K562 (cell line): ENCODE data around the gene ALDOC. TPM values are rescaled to one million over a fixed set of nuclear protein-coding genes. Genes with fewer than 3 reads are reported as not detected.

Experiments used
- ARID4B ChIP-seq: sonication (generic); formaldehyde crosslinking; IDR thresholded peaks from 2 replicates; pipeline ENCODE4 v1.8.0; 2022; ENCODE audit warnings: mild to moderate bottlenecking, missing genetic modification reagents
- CBX1 ChIP-seq: sonication (generic); IDR thresholded peaks from 2 replicates; pipeline ENCODE4 v1.6.1; 2016; ENCODE audit warnings: antibody characterized with exemption, low read depth, mild to moderate bottlenecking
- DMBX1 ChIP-seq: fragments of 250-450 bp; sonication (Bioruptor Pico); IDR thresholded peaks from 2 replicates; pipeline ENCODE4 v1.8.0; 2022; ENCODE audit warnings: inconsistent platforms, mild to moderate bottlenecking, moderate library complexity, borderline replicate concordance
- FOXJ3 ChIP-seq: sonication (generic); formaldehyde crosslinking; IDR thresholded peaks from 2 replicates; pipeline ENCODE4 v1.4.0; 2020; ENCODE audit warnings: mild to moderate bottlenecking, missing genetic modification reagents
- HMGXB4 ChIP-seq: sonication (generic); formaldehyde crosslinking; IDR thresholded peaks from 2 replicates; pipeline ENCODE4 v1.8.1; 2023; ENCODE audit warnings: mild to moderate bottlenecking, missing genetic modification reagents
- NFIC ChIP-seq: fragments of 450-650 bp; IDR thresholded peaks from 2 replicates; pipeline ENCODE4 v1.6.1; 2017; ENCODE audit warnings: mild to moderate bottlenecking, inconsistent platforms
- NR2C1 ChIP-seq, 2 experiments: fragments of 450-650 bp; IDR thresholded peaks; 2 replicates each; pipeline ENCODE4 v1.6.1; 2017; ENCODE audit warnings: mild to moderate bottlenecking in 2 of 2, antibody characterized with exemption in 1 of 2, inconsistent platforms in 1 of 2, missing compliant biosample characterization in 1 of 2, missing genetic modification characterization in 1 of 2
- PURB ChIP-seq: sonication (generic); formaldehyde crosslinking; IDR thresholded peaks from 2 replicates; pipeline ENCODE4 v1.9.0; 2021; ENCODE audit warnings: low read depth, mild to moderate bottlenecking, missing genetic modification reagents
- TCFL5 ChIP-seq: fragments of 250-450 bp; sonication (Bioruptor Pico); conservative IDR thresholded peaks from 2 replicates; pipeline ENCODE4 v1.6.1; 2021; ENCODE audit warnings: mild to moderate bottlenecking, moderate library complexity, matching md5 sums
- ZNF217 ChIP-seq: sonication (generic); formaldehyde crosslinking; IDR thresholded peaks from 2 replicates; pipeline ENCODE4 v1.8.0; 2022; ENCODE audit warnings: mild to moderate bottlenecking, missing genetic modification reagents
- polyA plus RNA-seq, 8 experiments: library from polyadenylated mRNA; depleted of rRNA in 4 of 8; stranded (reverse) in 5 of 8; unstranded in 3 of 8; fragments of >200 nt; fragmentation: Nextera tagmentation in 2 of 8; fragmentation: Illumina TruSeq in 1 of 8; extraction: Ambion mirVana in 2 of 8; extraction: Trizol in 1 of 8; gene quantifications; 2 replicates each; pipeline versions ENCODE4 v1.2.1 to v1.2.3, GENCODE V29; 2011 to 2014; ENCODE audit warnings: inconsistent platforms in 1 of 8, missing spikeins in 1 of 8
- total RNA-seq, 7 experiments: library from RNA; depleted of rRNA in 6 of 7; stranded (reverse); fragments of >200 nt in 6 of 7; fragmentation: Illumina TruSeq in 2 of 7; extraction: Trizol in 2 of 7; gene quantifications; 2 replicates each; pipeline versions ENCODE4 v1.2.1 to v1.2.3, GENCODE V29; 2011 to 2021; ENCODE audit warnings: low replicate concordance in 1 of 7

ALDOC gene
- total and polyA plus RNA-seq, 9 of the 15 experiments (the other 6 are each of a cell fraction or from before 2014, with no cell fraction given) = 43.2 to 263 (median 99.2) TPM

- TF ChIP-seq NR2C1 (IDR thresholded peaks at IDR 0.05) (peak; percentile 91), NR2C1 (tag; IDR thresholded peaks at IDR 0.05) (peak; percentile 89), TCFL5 (CRISPR knock-in tag) (no peak), DMBX1 (peak; percentile 94), FOXJ3 (CRISPR knock-in tag) (no peak), NFIC (peak; percentile 96), HMGXB4 (no peak), PURB (CRISPR knock-in tag) (no peak), ZNF217 (CRISPR knock-in tag) (no peak), ARID4B (CRISPR knock-in tag) (no peak), CBX1 (peak; percentile 87)
Measured at GRCh38 chr17:28527181-28527681, 49.5 kb downstream of the ALDOC start (continued).
